HS-5 (cell line): ENCODE results near the gene KDM4C.
"Not testable (repeated sequence)": the region's sequence is repeated elsewhere in the genome, so short reads cannot be mapped to it uniquely, and the experiment has no call there.

Experiments used
- DNase-seq: peaks from one replicate; pipeline ENCODE4 v3.0.0-alpha.2; 2012; ENCODE audit warnings: low read depth

The KDM4C gene

GRCh38 chr9:6806318-6806717, 48.5 kb downstream of the KDM4C start:
- DNase-seq, result not testable (repeated sequence)

- not testable (repeated sequence) for DNase-seq
These were observed 49.9 kb downstream of the KDM4C start for GRCh38 chr9:6807669-6808068.

GRCh38 chr9:6811436-6811835, 53.7 kb downstream of the KDM4C start:
- no peak for DNase-seq

GRCh38 chr9:6816581-6816980, 58.8 kb downstream of the KDM4C start:
- DNase-seq, result no peak

GRCh38 chr9:6818292-6818922, 60.6 kb downstream of the KDM4C start:
- no peak for DNase-seq

- DNase-seq, result no peak
These were observed 61.3 kb downstream of the KDM4C start for GRCh38 chr9:6819112-6819511.

GRCh38 chr9:6819529-6819928, 61.8 kb downstream of the KDM4C start:
- no peak for DNase-seq

- DNase-seq, result no peak
These were observed 64.9 kb downstream of the KDM4C start for GRCh38 chr9:6822696-6823095.

GRCh38 chr9:6827439-6828145, 69.8 kb downstream of the KDM4C start:
- DNase-seq, result peak; percentile 16

- no peak for DNase-seq
These were observed 71.3 kb downstream of the KDM4C start for GRCh38 chr9:6829027-6829426.

- DNase-seq, result no peak
These were observed 71.8 kb downstream of the KDM4C start for GRCh38 chr9:6829536-6829935.

GRCh38 chr9:6833518-6834192, 75.9 kb downstream of the KDM4C start:
- DNase-seq, result peak; percentile 35

GRCh38 chr9:6834306-6834705, 76.5 kb downstream of the KDM4C start:
- no peak for DNase-seq

GRCh38 chr9:6838158-6838557, 80.4 kb downstream of the KDM4C start:
- DNase-seq, result no peak

- peak; percentile 19 for DNase-seq
These were observed 84.8 kb downstream of the KDM4C start for GRCh38 chr9:6842584-6842947.

- no peak for DNase-seq
These were observed 86.0 kb downstream of the KDM4C start for GRCh38 chr9:6843742-6844141.

- no peak for DNase-seq
These were observed 86.5 kb downstream of the KDM4C start for GRCh38 chr9:6844267-6844666.

- no peak for DNase-seq
These were observed 87.5 kb downstream of the KDM4C start for GRCh38 chr9:6845128-6845826.

GRCh38 chr9:6845880-6846279, 88.1 kb downstream of the KDM4C start:
- DNase-seq, result no peak

- peak; percentile 32 for DNase-seq
These were observed 94.6 kb downstream of the KDM4C start for GRCh38 chr9:6852243-6852963.

GRCh38 chr9:6855860-6856259, 98.1 kb downstream of the KDM4C start:
- DNase-seq, result no peak

- DNase-seq, result no peak
These were observed 106.3 kb downstream of the KDM4C start for GRCh38 chr9:6864102-6864501.
